AG10803 (cell line): ENCODE measurements around the gene VIPAS39.
"Not testable (repeated sequence)": the region's sequence is repeated elsewhere in the genome, so short reads cannot be mapped to it uniquely, and the experiment has no call there.

Experiments used
- DNase-seq: peaks from one replicate; pipeline ENCODE4 v3.0.0; 2010; ENCODE audit warnings: low read depth
- H3K4me3 ChIP-seq: 2 replicates; pipeline ENCODE4 v1.5.1; 2011; ENCODE audit warnings: mild to moderate bottlenecking, low read length, control low read depth
- TF ChIP-seq, protein P1 (sequence below): conservative IDR thresholded peaks from 2 replicates; pipeline ENCODE4 v1.5.1; 2011; ENCODE audit warnings: mild to moderate bottlenecking, low read length, control low read depth, inconsistent platforms

The VIPAS39 gene

DNA sequence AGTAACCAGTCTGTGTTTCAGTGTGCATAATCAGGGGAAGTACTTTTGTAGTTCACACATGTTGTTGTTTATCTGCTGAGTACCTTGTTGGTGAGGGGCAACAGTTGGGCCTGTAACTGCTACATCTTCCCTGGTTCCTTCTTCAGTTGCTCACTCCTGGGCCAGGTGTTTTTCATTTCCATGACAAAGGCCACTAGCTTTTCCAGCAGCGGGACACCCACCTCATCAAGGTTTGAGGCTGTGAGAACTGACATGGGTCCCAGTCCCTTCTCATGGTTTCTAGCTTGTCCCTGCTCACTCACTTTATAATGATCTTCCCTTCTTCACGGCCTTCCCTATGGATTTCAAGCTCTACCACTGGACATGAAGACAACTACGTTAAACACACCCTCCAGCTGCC is 32.5 kb downstream of the VIPAS39 start:
- DNase-seq, result no peak
- H3K4me3 ChIP-seq, result no peak overlapping the region
- TF ChIP-seq, protein P1, sequence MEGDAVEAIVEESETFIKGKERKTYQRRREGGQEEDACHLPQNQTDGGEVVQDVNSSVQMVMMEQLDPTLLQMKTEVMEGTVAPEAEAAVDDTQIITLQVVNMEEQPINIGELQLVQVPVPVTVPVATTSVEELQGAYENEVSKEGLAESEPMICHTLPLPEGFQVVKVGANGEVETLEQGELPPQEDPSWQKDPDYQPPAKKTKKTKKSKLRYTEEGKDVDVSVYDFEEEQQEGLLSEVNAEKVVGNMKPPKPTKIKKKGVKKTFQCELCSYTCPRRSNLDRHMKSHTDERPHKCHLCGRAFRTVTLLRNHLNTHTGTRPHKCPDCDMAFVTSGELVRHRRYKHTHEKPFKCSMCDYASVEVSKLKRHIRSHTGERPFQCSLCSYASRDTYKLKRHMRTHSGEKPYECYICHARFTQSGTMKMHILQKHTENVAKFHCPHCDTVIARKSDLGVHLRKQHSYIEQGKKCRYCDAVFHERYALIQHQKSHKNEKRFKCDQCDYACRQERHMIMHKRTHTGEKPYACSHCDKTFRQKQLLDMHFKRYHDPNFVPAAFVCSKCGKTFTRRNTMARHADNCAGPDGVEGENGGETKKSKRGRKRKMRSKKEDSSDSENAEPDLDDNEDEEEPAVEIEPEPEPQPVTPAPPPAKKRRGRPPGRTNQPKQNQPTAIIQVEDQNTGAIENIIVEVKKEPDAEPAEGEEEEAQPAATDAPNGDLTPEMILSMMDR, result no peak

DNA sequence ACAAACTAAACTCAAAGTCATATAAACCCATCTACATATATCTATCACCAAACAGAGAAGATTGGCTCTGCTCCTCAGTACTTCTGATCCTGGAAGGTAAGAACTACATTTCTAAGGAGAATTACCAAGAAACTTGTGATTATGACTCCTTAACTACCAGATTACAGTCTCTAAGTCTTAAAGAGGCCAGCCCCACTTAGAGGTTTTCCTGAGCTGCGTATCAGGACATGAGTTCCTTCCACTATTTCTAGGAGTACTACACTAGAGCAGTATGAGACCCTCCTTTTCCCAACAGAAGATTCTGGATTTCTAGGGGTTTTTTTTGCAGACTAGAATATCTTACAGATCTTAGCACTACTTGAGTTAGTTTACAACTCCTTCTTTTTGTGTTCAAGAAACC is 34.0 kb downstream of the VIPAS39 start, which contains the start of gene NOXRED1:
TSS of gene NOXRED1 (minus strand) at position 101 of the 400 bp plus-strand sequence. CDS start 634 bp downstream, outside the sequence.
- TF ChIP-seq, protein P1, result no peak
- DNase-seq, result no peak
- H3K4me3 ChIP-seq, result no peak within 1 kb of the TSS

DNA sequence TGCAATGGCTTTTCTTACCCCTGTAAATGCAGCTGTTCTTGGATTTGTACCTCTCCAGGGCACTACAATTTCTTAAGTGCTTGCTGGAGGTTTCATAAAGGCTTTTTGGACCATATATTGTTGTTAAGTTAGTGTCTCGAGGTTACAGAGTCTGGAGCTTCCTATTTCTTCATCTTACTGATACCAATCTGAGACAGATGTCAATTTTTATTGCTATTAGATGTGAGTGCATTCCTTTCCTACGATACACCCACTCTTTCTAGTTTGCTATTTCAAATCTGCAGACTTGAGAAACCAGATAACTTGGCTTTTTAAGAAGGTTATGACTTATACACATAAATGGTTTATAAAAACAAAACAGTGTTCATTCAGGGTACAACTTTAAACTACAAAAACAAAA is 36.2 kb downstream of the VIPAS39 start:
- DNase-seq, result peak; percentile 39
- no peak overlapping the region for H3K4me3 ChIP-seq
- TF ChIP-seq, protein P1, result no peak

DNA sequence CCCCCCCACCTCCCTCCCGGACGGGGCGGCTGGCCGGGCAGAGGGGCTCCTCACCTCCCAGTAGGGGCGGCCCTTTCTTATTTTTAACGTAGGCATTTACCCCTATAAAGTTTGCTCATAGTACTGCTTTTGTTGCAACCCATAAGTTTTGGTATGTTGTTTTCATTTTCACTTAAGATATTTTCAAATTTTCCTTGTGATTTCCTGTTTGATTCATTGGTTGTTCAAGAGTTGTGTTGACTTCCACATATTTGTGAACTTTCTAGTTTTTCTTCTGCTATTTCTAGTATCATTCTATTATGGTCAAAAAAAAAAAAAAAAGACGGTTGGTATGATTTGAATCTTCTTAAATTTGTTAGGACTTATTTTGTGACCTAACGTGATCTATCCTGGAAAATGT is 40.6 kb downstream of the VIPAS39 start:
- no peak for DNase-seq
- TF ChIP-seq, protein P1, result no peak
- no peak overlapping the region for H3K4me3 ChIP-seq

DNA sequence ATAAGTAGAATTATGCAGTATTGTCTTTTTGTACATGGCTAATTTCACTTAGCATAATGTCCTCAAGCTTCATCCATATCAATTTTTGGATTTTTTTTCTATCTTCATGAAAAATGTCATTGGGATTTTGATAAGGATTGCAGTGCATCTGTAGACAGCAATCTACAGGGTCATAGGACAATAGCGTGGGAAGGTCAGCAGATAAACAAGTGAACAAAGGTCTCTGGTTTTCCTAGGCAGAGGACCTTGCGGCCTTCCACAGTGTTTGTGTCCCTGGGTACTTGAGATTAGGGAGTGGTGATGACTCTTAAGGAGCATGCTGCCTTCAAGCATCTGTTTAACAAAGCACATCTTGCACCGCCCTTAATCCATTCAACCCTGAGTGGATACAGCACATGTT is 41.3 kb downstream of the VIPAS39 start:
- not testable (repeated sequence) for H3K4me3 ChIP-seq, DNase-seq

DNA sequence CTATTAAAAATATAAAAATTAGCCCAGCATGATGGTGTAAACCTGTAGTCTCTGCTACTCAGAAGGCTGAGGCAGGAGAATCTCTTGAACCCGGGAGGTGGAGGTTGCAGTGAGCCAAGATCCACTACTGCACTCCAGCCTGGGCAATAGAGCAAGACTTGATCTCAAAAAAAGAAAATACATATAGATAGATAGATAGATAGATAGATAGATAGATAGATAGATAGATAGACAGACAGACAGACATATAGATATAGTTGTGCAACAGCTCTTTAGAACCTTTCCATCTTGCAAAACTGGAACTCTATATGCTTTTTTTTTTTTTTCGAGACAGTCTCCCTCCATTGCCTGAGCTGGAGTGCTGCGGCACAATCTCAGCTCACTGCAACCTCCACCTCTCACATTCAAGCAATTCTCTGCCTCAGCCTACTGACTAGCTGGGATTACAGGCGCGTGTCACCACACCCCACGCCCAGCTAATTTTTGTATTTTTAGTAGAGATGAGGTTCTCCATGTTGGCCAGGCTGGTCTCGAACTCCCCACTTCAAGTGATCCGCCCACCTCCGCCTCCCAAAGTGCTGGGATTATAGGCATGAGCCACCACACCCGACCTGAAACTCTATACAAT is 41.9 kb downstream of the VIPAS39 start:
- H3K4me3 ChIP-seq, DNase-seq: not testable (repeated sequence)

DNA sequence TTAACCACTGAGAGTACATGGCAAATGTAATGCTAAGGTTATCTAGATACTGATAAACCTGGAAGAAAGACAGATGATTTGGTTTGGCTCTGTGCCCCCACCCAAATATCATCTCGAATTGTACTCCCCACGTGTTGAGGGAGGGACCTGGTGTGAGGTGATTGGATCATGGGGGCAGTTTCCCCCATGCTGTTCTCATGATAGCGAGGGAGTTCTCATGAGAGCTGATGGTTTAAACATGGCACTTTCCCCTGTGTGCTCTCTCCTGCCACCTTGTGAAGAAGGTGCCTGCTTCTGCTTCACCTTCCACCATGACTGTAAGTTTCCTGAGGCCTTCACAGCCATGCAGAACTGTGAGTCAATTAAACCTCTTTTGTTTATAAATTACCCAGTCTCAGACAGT is 48.3 kb downstream of the VIPAS39 start:
- TF ChIP-seq, protein P1, result no peak; the same call in 1 of the 2 replicates
- DNase-seq, result no peak

DNA sequence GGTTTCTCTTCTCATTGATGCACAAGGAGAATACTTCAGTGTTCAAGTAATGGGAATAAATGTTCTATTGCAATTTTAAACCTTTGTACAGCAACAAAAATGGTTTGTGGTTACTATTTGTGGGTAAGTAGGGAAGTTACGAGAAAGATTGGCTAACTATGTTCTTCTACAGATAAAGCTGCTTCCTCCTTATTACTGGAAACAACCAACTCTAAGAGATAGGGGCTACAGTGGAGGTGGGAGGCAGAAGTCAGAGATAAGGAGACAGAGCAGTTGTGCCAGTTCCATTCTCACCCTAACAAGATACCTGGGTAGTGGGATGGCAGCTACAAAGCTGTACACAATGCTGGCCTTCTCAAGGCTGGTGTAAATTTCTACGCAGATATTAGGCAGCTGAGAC is 50.2 kb downstream of the VIPAS39 start:
- TF ChIP-seq, protein P1, result no peak
- DNase-seq, result no peak
- no peak overlapping the region for H3K4me3 ChIP-seq

More for the DNA sequence above, 48.3 kb downstream of the VIPAS39 start:
- H3K4me3 ChIP-seq, result no peak overlapping the region
